ENCODE measurements around the gene SLIT3.

The SLIT3 gene

DNA sequence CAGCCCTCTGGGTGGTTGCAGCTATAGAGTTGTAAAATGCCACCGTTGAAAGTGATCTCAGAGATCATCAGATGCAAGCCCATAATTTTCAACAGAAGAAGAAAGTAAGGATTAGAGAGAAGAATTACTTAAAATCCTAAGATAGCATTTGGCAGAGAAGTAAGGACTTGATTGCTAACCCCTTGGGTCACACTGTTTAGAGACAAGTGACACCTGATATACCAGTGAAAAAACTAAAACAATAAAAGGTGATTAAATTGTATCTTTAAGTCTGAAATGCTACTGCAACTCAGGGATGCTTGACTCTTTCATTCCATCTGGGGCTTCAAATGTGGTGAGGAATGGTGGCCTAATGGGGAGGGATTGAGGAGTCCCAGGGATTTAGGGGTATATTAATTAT is 440.9 kb downstream of the SLIT3 start:
- DNase-seq (ENCODE audit: low spot score): no peak

DNA sequence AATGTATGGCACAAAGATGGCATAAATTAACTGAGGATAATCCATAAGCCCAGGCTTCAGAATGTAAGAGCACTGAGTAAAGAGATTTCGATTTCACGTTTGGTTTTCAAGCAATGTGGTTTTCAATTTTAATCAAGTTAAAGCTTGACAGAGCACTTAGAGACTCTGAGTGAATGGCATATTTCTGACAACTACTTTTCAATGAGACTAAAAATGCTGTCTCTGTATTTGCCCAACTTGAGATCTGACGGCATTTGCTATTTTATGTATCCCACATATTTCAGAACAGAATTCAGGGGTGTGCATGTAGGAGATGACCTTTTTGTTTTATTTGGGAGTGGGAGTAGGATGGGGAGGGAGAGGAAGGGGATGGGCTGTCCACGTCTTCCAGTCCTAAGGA is 441.5 kb downstream of the SLIT3 start:
- no peak for DNase-seq (ENCODE audit: low spot score)

DNA sequence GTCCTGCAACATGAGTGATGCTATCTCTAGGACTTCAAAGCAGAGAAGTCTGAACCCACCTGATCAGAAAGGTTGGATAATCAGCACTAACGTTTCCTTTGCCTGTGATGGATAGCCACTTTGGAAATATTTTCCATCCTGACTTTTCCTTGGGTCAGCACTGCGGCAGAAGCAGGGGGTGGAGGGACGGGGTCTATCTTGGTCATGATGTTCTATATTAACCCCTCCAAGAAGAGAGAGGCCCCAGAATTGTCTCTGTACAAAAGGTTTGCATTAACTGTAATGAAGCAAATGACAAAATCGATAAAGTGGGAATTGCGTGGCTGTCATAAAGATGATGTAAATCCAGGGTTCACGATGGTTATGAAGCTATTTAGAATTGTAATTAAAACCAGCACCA is 441.9 kb downstream of the SLIT3 start:
- DNase-seq (ENCODE audit: low spot score): no peak

DNA sequence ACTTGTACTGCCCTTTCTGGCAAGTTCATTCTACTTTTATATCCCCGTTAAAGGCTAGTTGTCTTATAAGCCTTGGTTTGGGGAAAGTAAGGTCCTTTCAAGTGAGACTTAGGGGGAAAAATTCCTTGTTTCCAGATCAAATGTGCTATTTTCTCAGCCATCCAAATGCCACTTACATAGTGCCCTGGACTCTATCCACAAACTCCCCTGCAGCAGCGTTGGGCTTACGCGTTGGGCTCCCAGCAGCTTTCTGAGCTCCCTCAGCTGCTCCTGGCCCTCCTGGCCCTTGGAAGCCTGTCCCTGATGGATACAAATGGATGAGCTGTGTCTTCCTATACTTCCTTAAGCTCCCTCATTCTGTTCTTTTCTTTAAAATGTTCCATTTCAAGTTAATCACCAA is 442.6 kb downstream of the SLIT3 start:
- DNase-seq (ENCODE audit: low spot score): no peak

DNA sequence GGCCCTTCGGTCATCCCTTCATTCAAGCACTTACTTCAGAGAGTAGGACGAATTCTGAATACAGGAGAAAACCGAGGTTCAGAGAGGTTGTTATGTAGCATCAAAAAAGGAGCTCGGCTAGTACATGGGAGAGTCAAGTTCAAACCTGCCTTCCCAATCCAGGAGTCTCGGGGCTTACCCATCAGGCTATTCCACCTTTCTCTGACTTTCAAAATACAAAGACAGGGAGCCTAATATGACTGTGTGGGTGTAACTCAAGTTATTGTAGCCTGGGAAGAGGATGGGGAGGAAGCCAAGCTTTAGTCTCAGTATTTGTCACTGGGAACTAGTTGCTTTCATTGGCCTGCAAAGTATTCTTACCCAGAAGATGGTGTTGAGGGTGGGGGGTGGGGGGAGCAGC is 447.0 kb downstream of the SLIT3 start:
- no peak for DNase-seq (ENCODE audit: low spot score)

DNA sequence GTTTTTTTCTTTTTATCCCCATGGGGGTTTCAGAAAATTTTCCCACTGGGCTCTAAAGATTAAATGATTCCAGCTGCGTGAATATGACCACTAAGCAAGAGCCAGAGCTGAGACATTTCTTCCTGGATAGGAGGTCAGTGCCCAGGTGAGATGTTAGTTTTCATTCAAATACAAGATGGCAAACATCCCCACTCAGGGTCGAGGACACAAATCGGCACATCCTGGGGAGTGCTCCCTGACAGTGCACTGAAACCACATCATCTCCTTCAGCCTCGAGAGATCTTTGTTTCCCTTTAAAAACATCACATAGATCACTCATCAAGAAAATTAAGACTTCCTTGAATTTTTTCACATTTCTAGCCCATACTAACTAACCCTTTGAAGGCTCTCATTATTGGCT is 448.6 kb downstream of the SLIT3 start:
- DNase-seq (ENCODE audit: low spot score): no peak

DNA sequence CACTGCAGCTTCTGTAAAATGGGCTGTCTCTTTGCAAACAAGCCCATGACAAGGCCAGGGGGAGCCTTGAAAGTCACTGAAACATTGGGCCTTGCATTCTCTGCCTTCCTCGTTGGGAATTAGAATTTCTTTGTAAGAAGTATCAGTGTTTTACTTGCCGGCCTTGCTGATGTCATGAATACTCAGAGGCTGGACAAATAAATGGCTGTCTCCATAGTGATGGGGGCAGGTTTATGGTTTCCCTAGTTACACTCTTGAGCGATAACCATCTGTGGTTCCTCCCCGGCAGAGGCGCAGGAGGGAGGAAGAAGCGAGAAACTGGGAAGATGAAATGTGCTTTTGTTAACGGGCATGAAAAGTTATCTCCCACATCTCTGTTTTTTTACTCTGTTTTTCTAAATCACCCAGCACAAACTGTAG is 449.0 kb downstream of the SLIT3 start:
- no peak for DNase-seq (ENCODE audit: low spot score)

DNA sequence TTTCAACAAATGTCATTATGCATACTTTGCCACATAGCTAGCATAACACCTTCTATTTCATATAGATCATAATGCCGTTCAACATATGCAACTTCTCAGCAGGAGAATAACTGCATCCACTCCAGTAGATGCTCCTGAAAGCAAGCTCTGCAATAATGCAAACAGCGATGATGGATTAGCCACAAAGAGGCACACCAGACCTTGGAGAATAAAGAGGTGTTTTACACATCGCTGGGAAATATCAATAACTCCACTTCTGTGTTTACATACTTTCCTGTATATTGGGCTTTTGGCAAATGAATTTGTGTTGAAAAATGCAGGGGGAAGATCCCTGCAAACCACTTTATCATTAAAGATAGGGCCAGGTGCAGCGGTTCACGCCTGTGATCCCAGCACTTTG is 450.3 kb downstream of the SLIT3 start:
- DNase-seq (ENCODE audit: low spot score): no peak

DNA sequence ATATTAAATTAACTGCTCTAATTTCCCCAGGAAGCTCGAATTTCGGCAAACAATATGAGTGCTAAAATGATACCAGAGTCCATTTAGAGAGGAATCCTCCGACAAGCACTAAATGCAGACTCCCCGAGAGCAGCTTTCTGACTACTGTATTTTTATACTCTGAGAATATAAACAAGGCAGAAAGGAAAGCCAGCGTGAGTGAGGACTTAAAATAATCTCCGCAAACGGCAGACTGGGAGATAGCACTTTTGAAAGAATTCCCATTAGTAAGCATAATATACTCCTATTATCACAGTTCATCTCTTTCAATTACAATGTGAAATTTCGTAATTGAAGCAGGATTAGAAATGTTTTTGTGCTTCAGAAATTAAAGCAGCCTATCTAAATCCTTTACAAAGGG is 452.4 kb downstream of the SLIT3 start:
- no peak for DNase-seq (ENCODE audit: low spot score)

DNA sequence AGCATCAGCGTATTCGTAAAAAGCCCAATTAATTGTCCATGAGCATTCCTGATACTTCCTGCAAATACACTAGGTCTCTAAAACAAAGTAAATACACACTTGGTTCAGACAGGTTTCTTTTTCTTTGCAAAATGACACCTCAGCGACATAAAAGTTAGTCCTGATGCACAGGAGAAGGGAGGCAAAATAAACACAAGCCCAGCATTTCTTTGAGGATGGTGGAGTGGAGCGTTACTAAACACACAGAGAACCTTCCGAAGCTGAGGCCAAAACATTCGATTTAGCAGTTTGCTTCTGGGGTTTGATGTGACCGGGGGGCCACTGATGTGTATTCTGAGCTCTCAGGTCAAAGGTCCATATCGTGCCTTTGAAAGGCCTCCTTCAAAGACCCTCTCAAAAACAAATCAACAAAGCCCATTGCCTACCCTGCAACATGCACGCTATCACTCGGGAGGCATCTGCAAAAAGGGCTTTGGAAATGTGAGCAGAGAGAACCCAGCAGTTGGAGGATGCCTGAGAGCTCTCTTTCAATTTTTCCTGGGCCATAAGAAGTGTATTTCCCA is 453.3 kb downstream of the SLIT3 start:
- DNase-seq (ENCODE audit: low spot score): no peak

DNA sequence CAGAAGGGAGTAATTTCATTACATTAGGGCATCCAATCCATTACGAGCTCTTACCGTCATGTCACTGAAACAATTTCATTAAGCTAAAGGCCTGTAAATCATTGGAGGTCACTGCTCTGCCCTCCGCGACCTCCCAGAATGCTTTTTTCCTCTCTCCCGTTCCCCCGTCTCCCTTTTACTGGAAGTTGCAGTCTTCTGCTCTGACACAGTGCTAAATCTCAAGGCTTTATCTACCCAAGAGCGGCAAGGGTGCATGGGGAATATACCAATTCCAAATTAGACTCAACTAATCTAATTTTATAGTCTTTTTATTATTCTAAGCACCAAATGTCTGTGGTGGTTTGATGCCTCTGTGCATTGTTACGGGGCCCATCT is 456.0 kb downstream of the SLIT3 start:
- DNase-seq (ENCODE audit: low spot score): no peak

DNA sequence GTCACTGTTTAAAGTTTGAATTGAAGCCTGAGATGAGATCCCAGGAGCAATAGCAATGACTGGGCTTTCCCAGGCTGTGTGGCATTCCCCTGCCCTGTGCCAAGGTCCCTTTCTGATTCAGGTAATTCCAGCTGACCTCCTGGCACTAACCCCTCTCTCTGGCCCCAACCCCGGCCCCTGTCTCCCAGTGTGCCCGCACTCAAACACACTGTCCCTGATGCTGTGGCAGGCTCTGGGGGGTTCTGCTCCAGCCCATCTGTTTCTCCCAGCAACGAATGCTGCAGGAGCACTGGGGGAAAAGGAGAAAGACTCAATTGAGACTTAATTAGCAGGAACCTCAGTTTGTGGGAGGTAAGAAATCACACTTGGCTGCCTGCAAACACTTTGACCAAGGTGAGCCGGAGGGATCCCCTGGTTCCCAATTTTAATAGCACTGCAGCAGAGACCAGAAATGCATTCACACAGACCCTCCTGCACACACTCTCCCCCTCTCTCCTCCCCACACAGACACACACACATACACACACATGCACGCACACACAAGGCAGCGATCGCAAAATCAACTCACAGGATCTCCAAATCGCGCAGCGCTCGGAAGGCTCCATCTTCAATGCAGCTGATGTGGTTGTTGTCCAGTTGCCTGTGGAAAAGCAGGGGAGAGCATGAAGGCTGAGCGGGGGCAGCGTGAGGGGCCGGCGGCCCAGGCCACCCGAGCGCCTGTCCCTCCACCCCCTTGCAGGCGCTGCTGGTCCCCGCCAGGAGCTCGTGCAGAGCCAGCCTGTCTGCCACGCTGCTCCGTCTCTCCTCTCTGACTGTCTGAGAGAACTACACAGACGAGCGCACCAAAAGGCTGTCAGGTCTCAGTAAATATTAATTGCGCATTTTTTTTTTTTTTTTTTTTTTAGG is 456.7 kb downstream of the SLIT3 start:
- DNase-seq (ENCODE audit: low spot score): no peak

DNA sequence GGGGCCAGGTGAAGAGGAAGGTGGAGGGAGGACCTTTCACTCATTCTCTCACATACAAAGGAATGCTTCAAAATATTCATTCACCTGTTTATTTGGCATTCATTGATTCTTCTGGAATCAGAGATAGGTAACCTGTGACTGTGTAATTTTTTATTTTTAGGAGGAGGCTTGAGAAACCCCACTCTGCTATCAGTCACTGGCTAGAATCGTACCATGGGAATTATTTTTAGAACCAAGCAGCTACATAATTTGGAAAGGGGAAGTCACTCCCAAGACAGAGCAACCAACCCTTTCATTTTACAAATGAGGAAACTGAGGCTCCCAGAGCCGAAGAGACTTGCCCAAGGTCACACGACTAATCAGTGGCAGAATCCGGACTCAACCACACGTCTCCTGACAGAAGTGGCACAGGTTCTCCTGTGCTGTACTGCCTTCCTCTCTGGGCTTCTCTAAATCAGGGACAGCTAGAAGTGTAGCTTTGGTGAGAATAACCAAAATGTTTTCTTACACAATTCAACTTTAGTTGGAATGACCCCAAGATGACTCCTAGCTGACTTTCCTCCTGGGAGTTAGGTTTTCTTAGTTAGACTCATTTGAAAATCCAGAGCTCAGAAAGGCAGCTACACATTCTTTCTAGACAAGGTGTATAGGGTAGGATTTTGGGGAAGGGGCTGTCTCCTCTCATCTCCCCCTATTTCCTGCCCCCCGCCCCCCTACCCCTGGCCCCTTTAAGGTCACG is 457.5 kb downstream of the SLIT3 start:
- DNase-seq (ENCODE audit: low spot score): no peak

DNA sequence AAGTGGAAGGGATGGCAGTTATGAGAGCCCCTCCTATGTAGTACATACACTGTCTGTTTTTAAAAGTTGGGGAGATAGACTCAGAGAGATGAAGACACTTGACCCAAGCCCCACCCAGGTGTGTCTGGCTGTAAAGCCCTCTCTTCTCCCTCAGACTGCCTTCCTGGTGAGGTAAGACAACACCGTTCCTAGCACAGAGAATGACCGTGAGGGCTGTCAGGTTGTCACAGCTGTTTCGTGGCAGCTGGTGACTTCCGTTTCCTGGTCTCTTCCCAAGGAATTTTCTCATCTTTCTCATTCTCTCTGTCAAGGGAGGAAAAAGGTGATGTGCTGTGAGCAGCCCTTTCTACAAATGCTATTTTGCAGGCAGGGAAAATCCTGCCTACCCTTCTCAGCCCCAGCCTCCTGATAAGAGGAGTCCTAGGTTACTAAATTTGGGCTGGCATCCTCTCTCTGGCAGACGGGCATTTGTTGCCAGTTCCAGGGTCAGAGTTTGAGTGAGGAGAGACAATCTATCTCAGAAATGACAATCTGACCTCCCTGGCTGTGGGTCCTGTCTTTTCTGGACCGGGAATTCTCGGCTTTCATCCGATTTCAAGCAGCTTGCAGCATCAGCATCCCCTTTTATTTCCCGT is 458.3 kb downstream of the SLIT3 start:
- no peak for DNase-seq (ENCODE audit: low spot score)

DNA sequence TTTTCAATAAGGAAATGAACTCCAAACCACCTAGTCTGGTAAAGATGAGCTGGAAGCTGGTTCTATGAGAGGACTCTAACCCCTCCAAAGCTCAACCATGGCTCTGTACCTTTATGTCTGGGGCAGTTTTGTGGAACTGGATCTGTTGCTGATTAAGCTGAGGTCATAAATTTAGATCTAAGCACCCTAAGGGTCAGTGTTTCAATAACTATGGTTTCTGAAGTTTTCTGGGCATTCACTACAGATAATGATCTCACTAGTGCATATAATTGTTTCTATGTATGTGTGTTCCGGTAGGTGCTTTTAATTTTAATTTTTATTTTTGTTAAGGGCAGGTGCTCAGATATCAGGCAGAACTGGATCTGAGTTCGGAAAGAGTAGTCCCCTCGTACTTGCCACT is 463.1 kb downstream of the SLIT3 start:
- DNase-seq (ENCODE audit: low spot score): no peak

DNA sequence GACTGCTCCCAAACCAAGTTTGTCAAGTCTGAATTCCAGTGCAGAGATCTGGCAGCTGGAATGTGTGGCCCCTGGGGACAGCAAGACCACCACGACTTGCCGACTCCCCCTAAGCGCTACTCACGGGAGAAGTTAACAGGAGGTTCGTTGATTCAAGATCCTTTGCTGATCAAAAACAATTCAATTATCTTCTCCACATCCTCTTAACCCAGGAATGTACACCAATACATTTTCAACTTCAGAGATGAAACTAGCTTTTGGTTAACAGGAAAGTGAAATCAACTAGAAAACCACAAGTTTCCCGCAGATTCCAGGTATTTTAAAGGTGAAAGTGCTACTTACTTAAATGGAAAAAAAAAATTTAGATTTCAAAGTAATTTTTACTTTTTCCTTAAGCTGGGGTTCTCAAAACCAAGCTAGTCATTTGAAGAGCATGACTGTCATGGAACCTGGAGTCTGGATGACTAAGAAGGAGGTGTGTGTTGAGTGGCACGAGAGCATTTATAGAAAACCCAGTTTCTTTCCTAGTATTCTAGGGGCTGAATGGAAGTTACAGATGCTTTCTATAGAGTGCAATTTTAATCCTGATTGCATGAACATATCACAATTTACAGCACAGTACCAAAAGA is 464.2 kb downstream of the SLIT3 start:
- peak; percentile 14 for DNase-seq (ENCODE audit: low spot score)

DNA sequence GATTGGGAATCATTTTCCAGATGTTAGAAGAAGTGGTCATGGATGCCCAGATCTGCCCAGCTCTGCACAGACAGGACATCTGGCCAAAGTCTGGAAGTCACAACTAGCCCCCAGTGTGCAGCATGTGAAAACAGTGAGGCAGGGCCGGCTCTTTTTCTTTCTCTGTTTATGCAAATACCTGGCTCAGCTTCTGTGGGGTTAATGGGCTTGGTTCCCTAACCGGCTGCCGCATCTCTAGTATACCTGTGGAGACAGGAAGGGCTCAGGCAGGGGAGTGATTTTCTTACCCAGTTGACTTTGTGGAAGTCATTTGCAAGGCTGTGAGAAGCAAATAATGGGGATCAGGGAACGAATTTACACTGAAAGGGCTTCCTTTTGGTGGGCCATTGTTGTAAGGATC is 467.0 kb downstream of the SLIT3 start:
- DNase-seq (ENCODE audit: low spot score): peak; percentile 38

DNA sequence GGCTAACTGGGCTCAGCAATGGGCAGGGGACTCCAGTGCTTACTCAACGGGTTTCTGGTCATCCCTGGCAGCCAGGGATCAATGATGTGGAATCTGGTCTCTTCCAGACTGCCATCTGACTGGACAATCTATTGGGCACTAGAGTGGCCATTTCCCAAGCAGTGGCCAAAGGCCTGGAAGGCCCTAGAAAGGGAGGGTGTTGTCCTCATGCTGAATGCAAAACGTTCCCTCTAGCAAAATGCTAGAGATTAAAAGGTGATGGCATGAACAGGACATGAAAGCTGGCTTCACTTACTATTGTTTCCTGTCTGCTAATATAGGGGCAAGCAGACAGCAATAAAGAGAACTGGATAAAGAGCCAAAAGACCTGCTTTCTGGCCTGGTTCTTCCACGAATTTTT is 467.6 kb downstream of the SLIT3 start:
- DNase-seq (ENCODE audit: low spot score): peak; percentile 42

DNA sequence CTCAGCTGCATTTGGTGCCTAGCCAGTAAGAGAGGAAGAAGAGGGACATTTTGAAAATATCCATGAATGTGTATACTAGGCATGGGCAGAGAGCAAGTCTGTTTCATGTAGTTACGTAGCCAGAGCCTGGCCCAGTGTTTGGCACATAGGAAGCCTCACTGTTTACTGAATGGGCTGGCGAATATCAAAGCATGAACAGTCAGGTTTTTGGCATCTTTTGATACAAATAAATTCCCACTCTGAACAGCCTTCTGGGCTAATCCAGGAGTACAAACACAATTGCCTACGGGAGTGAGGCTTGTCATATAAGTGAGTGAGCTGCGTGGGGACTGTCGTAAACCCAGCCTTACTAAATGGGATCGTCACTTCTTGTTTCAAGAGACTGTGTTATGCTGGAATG is 468.6 kb downstream of the SLIT3 start:
- DNase-seq (ENCODE audit: low spot score): peak; percentile 15

DNA sequence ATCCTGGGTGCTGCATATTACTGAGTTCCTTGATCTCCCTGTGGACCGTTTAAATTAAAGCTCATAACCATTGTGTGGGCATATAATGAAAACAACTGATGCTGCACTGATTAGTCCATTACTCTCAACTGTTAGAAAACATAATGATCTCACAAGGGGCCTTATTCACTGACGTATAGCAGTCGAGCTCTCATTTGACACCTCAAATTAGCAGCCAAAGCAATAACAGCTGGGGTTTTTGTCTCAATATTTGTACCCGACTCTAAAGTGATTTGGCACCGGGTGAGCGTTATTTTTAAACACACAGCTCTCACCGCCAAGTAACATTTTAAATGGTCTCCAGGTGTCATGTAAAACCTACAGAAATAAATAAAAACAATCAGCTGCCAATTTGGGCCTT is 469.6 kb downstream of the SLIT3 start:
- DNase-seq (ENCODE audit: low spot score): no peak

DNA sequence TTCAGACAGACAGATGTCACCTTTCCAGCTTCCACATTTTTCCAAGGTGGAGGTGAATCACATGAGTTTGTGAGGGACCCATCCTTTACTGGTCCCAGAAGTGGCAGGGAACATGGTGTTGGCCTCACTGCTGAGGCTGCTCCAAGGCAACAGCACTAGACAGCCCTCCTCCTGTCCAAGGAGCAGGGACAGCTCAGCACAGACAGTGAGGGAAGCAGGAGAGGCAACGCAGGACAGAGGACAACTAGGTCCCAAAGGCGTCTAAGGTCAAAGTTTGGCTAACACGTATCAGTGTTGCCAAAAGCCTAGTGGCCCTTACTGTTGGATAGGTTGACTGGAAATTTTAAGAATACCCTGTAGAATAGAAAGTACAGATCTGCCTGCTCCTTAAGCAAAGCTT is 470.1 kb downstream of the SLIT3 start:
- DNase-seq (ENCODE audit: low spot score): peak; percentile 36

DNA sequence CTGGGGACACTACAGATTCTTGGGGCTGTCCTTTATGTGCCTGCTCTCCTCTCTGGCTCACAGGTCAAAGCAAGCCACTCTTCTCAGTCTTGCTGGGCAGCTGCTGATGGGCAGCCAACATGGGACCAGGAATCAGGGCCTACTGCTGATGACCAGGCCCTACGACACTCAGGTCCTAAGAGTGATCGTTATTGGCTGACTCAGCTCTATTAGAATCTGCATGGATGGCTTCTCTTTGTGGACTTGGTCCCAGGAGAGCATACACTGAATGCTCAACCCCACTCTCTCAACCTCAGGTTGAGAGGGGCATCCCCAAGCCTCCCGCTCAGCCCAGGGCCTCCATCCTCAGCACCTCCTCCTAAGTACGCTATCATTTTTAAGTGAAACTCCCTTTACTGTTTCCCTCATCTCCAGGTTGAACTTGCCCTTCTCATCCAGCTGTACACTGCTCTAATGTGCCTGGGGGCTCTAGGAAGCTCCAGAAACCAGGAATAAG is 471.0 kb downstream of the SLIT3 start:
- peak; percentile 28 for DNase-seq (ENCODE audit: low spot score)
